PFSK-1 (cell line): ENCODE data around the gene INPP4A.

Source experiments
- FOXP2 ChIP-seq: optimal IDR thresholded peaks from 2 replicates; pipeline ENCODE3; 2011; ENCODE audit warnings: borderline replicate concordance, control low read depth, inconsistent platforms; ENCODE audit not compliant: insufficient read depth; ENCODE audit errors: extremely low read length, extremely low read depth
- POLR2AphosphoS5 ChIP-seq: IDR thresholded peaks from 2 replicates; pipeline ENCODE4 v1.6.1; 2012; ENCODE audit warnings: low read depth, mild to moderate bottlenecking, control low read depth, low read length, moderate library complexity
- REST ChIP-seq, 2 experiments: IDR thresholded peaks; 2 replicates each; pipeline versions ENCODE4 v1.6.1 to v1.8.0; 2011 to 2012; ENCODE audit warnings: low read depth in 2 of 2, low read length in 2 of 2, control low read depth in 1 of 2, inconsistent platforms in 1 of 2, mild to moderate bottlenecking in 1 of 2, moderate library complexity in 1 of 2; ENCODE audit not compliant: insufficient read depth in 1 of 2
- SIN3A ChIP-seq: IDR thresholded peaks from 2 replicates; pipeline ENCODE4 v1.6.1; 2012; ENCODE audit warnings: mild to moderate bottlenecking, low read length, moderate library complexity, borderline replicate concordance; ENCODE audit not compliant: insufficient read depth
- TAF1 ChIP-seq: IDR thresholded peaks from 2 replicates; pipeline ENCODE4 v1.6.1; 2012; ENCODE audit warnings: low read length, control low read depth, borderline replicate concordance; ENCODE audit not compliant: insufficient read depth

Gene INPP4A

DNA sequence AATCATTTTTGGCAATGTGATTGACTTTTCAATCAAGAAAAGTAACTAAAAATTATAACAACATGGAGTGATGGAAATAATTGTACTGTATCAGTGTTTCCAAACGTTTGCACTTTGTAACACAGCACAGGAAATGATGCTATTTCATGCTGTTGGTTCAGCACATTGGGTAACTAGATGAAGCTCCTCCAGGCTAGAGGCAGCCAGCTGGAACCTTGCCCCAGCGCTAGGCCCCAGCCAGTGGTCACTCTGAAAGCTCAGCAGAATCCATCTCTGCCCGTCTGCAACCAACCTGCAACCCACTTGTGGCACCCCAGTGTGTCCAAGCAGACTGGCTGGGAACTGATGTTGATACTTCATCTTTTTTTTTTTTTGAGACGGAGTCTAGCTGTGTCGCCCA is 179.0 kb downstream of the INPP4A start:
- TF ChIP-seq POLR2AphosphoS5 (no peak), FOXP2 (no peak), SIN3A (no peak), TAF1 (no peak), REST (IDR thresholded peaks at IDR 0.05; ENCODE audit: insufficient read depth in 1 of 2, low read depth in 2 of 2, low read length in 2 of 2) (no peak)

DNA sequence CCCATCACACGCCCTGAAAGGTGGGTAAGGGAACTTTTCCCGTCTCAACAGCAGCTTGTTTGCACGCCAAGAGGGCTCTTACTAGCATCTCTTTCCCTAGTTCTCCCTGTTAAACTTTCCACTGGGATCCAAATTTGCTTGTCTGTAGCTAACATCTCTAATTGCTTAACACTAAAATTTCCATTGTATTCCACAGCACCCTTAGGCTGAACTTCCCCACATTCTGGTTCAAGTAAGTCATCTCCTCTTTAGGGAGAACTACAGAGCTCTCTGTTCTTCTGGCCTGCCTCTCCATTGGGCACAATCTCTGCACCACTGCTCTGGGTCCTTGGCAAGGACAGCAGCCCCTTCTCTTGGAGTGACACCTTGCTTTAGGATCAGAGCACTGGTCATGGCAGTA is 187.7 kb downstream of the INPP4A start:
- TF ChIP-seq POLR2AphosphoS5: no peak
- no peak for TF ChIP-seq FOXP2
- no peak for TF ChIP-seq TAF1
- TF ChIP-seq SIN3A: no peak
- no peak for TF ChIP-seq REST (IDR thresholded peaks at IDR 0.05; ENCODE audit: insufficient read depth in 1 of 2, low read depth in 2 of 2, low read length in 2 of 2)

- TF ChIP-seq FOXP2 (no peak), SIN3A (no peak), REST (IDR thresholded peaks at IDR 0.05; ENCODE audit: insufficient read depth in 1 of 2, low read depth in 2 of 2, low read length in 2 of 2) (no peak), POLR2AphosphoS5 (no peak), TAF1 (no peak)
Measured at GRCh38 chr2:98634406-98635092, 189.9 kb downstream of the INPP4A start.

DNA sequence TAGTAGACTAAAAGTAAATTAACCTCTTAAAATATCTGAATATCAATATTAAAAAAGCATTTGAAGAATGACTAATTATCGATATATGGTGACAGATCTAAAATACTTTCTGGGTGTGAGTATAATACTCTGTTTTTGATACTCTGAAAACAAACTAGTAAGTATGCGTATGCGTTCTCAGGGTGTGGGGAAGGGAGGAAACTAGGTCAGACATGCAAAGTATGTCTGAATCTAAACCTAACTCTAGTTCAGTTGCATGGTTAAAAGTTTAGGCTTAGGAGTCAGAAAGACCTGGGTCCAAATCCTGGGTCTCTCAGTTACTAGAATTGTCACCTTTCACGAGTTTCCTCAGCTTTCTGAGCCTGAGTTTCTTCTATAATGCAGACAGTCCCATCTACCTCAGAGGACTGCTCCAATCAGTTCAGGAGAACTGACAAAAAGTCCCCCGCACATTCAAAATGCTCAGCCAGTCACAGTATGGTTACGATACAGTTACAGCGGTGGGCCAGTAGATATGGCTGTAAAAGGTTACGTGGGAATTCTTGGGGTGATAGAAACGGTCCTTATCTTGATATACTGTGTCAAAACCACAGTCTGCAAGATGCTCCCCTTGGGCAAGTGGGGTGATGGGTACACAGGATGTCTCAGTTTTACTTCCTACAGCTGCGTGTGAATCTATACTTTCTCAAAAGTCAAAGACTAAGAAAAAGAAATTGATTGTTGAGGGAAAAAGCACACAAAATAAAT is 192.9 kb downstream of the INPP4A start:
- TF ChIP-seq REST (IDR thresholded peaks at IDR 0.05; ENCODE audit: insufficient read depth in 1 of 2, low read depth in 2 of 2, low read length in 2 of 2): no peak
- no peak for TF ChIP-seq FOXP2
- TF ChIP-seq TAF1: no peak
- TF ChIP-seq SIN3A: no peak
- no peak for TF ChIP-seq POLR2AphosphoS5
